Measurements from ENCODE around the gene AACS.
"Not testable (repeated sequence)": the region's sequence is repeated elsewhere in the genome, so short reads cannot be mapped to it uniquely, and the experiment has no call there.

Gene AACS

GRCh38 chr12:125128439-125129178 lies 63.4 kb downstream of the AACS start:
- peak; percentile 8 for DNase-seq

- DNase-seq, result no peak
Measured at GRCh38 chr12:125129179-125129571, 63.9 kb downstream of the AACS start.

- no peak for DNase-seq
Measured at GRCh38 chr12:125129591-125130255, 64.5 kb downstream of the AACS start.

- no peak for DNase-seq
Measured at GRCh38 chr12:125131958-125132357, 66.7 kb downstream of the AACS start.

GRCh38 chr12:125132698-125133400 lies 67.6 kb downstream of the AACS start:
- DNase-seq, result no peak

- no peak for DNase-seq
Measured at GRCh38 chr12:125133616-125134015, 68.4 kb downstream of the AACS start.

GRCh38 chr12:125134576-125134975 lies 69.3 kb downstream of the AACS start:
- no peak for DNase-seq

- no peak for DNase-seq
Measured at GRCh38 chr12:125135906-125136305, 70.7 kb downstream of the AACS start.

- DNase-seq, result no peak
Measured at GRCh38 chr12:125136702-125137101, 71.5 kb downstream of the AACS start.

- DNase-seq, result no peak
Measured at GRCh38 chr12:125137766-125138344, 72.6 kb downstream of the AACS start.

GRCh38 chr12:125140279-125141209 lies 75.3 kb downstream of the AACS start:
- DNase-seq, result peak; percentile 14

- DNase-seq, result not testable (repeated sequence)
Measured at GRCh38 chr12:125141210-125141573, 76.0 kb downstream of the AACS start.

- DNase-seq, result no peak
Measured at GRCh38 chr12:125142601-125143000, 77.4 kb downstream of the AACS start.

- DNase-seq, result no peak
Measured at GRCh38 chr12:125143491-125143890, 78.3 kb downstream of the AACS start.

- DNase-seq, result no peak
Measured at GRCh38 chr12:125145196-125145595, 80.0 kb downstream of the AACS start.

- no peak for DNase-seq
Measured at GRCh38 chr12:125148316-125148715, 83.1 kb downstream of the AACS start.

GRCh38 chr12:125149160-125150108 lies 84.2 kb downstream of the AACS start:
- no peak for DNase-seq

GRCh38 chr12:125151284-125151683 lies 86.0 kb downstream of the AACS start:
- DNase-seq, result no peak

GRCh38 chr12:125152463-125152862 lies 87.2 kb downstream of the AACS start:
- no peak for DNase-seq

- no peak for DNase-seq
Measured at GRCh38 chr12:125155366-125155765, 90.1 kb downstream of the AACS start.

GRCh38 chr12:125157177-125157576 lies 91.9 kb downstream of the AACS start:
- DNase-seq, result no peak

Measured in NCI-H69 (cell line).